Left ventricle myocardium inferior (tissue), 1 donor: Measurements from ENCODE around the gene LY6G5B. TPM values are rescaled to one million over a fixed set of nuclear protein-coding genes. Genes with fewer than 3 reads are reported as not detected.

Source experiments
- DNase-seq: peaks from one replicate; pipeline ENCODE4 v3.0.0-alpha.2; 2020
- H3K27ac ChIP-seq: fragments of 200-600 bp; replicated peaks from 2 replicates; pipeline ENCODE4 v1.8.0; 2021
- H3K27me3 ChIP-seq: fragments of 200-600 bp; 2 replicates; pipeline ENCODE4 v1.8.0; 2021; ENCODE audit warnings: low read depth
- H3K36me3 ChIP-seq: fragments of 200-600 bp; 2 replicates; pipeline ENCODE4 v1.8.0; 2021
- H3K4me1 ChIP-seq: fragments of 200-600 bp; 2 replicates; pipeline ENCODE4 v1.8.0; 2021
- H3K4me3 ChIP-seq: fragments of 200-600 bp; 2 replicates; pipeline ENCODE4 v1.8.0; 2021; ENCODE audit warnings: mild to moderate bottlenecking, moderate library complexity
- H3K9me3 ChIP-seq: fragments of 200-600 bp; replicated peaks from 2 replicates; pipeline ENCODE4 v1.8.0; 2021
- CTCF ChIP-seq: fragments of 200-600 bp; IDR thresholded peaks from 2 replicates; pipeline ENCODE4 v1.8.0; 2021; ENCODE audit warnings: antibody characterized with exemption, mild to moderate bottlenecking, borderline replicate concordance
- intact Hi-C: fragments of 100-400 bp; cut with micrococcal nuclease; formaldehyde crosslinking; loops from one replicate; pipeline ENCODE4 v1.11.0; 2022
- total RNA-seq: library from RNA; stranded (reverse); fragmentation: NEBNext Ultra II Directional; extraction: Animal tissue kit (Norgen Biotek cat#: 25700); gene quantifications from one replicate; pipeline ENCODE4 v1.2.1, GENCODE V29; 2021
- donor health status: DM: no; HTN: yes; CAD: no; lungs with severe emphysema.

The LY6G5B gene
- total RNA-seq, 1 donor from 2014 or later = 4.4 TPM

GRCh38 chr6:31641370-31641769 is 28.4 kb upstream of the LY6G5B start:
- intact Hi-C loops = no loop called here
- no peaks in the 10 kb centered on the region for H3K4me1 ChIP-seq
- H3K36me3 ChIP-seq = peaks cover 98% of the 10 kb centered on the region
- H3K4me3 ChIP-seq = no peak overlapping the region
- H3K27me3 ChIP-seq = no peaks in the 10 kb centered on the region
- DNase-seq = no peak
- no peak overlapping the region for H3K27ac ChIP-seq
- H3K9me3 ChIP-seq = no peaks in the 10 kb centered on the region
- TF ChIP-seq CTCF = no peak

GRCh38 chr6:31642798-31643570 is 26.8 kb upstream of the LY6G5B start:
- intact Hi-C loops = no loop called here
- DNase-seq = no peak
- H3K27me3 ChIP-seq = no peaks in the 10 kb centered on the region

GRCh38 chr6:31643818-31644454 is 25.8 kb upstream of the LY6G5B start:
- peaks cover 100% of the 10 kb centered on the region for H3K36me3 ChIP-seq
- no peak for TF ChIP-seq CTCF
- no peaks in the 10 kb centered on the region for H3K27me3 ChIP-seq
- no peak overlapping the region for H3K27ac ChIP-seq
- intact Hi-C loops = no loop called here
- no peaks in the 10 kb centered on the region for H3K9me3 ChIP-seq
- no peak overlapping the region for H3K4me3 ChIP-seq
- H3K4me1 ChIP-seq = no peaks in the 10 kb centered on the region
- DNase-seq = no peak

More at GRCh38 chr6:31642798-31643570, 26.8 kb upstream of the LY6G5B start:
- H3K9me3 ChIP-seq = no peaks in the 10 kb centered on the region
- H3K4me3 ChIP-seq = no peak overlapping the region
- peaks cover 100% of the 10 kb centered on the region for H3K36me3 ChIP-seq
- H3K27ac ChIP-seq = no peak overlapping the region
- TF ChIP-seq CTCF = no peak
- no peaks in the 10 kb centered on the region for H3K4me1 ChIP-seq

DNA sequence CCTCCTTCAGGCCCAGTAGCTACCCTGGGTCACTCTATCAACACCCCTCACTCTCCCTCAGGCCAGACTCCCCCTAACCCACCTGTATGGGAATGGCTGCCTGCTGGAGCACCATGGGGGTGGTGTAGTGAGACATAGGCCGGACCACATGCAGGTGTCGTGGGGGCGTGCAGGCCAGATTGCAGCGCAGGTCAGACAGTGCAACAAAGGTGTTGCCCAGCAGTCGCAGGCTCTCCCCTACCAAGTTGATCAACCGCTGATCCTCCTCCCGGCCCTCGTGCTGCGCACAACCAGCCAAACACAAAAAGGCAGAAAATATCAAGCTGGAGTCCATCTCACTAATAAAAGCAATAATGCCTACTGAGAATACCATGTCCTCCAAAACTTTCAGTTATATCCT is 24.5 kb upstream of the LY6G5B start:
- H3K36me3 ChIP-seq = peaks cover 97% of the 10 kb centered on the region
- no peak for DNase-seq
- no peak overlapping the region for H3K27ac ChIP-seq
- H3K27me3 ChIP-seq = no peaks in the 10 kb centered on the region
- peaks cover 4% of the 10 kb centered on the region for H3K4me1 ChIP-seq
- TF ChIP-seq CTCF = no peak
- H3K9me3 ChIP-seq = no peaks in the 10 kb centered on the region
- no peak overlapping the region for H3K4me3 ChIP-seq
- intact Hi-C loops = no loop called here

DNA sequence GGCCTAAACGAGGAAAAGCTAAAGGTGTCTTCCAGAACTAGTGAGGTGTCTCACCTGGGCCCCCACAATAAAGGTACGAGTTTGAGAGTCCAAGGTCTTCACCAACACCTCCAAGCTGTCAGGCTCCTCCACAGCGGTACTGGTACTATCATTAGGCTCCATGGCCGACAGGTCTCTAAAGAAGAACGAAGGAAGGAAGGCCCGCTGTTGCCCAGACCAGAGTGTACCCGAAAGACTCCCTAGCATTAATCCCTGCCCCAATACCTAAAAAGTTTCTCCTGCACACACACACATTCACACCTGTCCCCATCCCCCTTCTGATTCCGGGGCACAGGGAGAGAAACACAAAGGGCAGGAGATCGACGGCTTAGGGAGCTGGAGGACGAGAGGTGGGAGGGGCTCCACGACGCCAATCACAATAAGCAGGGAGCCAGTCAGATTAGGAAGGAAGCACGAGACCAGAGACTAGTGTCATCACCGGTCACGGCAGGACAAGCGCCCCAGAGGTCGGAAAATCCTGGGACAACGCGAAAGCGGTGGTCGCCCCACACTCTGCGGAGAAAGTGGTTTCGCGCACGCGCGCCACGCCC is 18.1 kb upstream of the LY6G5B start:
- Histone ChIP-seq H3K4me1 (peaks cover 31% of the 10 kb centered on the region), H3K36me3 (peaks cover 51% of the 10 kb centered on the region)

More for the DNA sequence above, 18.1 kb upstream of the LY6G5B start:
- Histone ChIP-seq H3K9me3 (no peaks in the 10 kb centered on the region), H3K4me3 (peak overlapping the region; percentile 77), H3K27me3 (no peaks in the 10 kb centered on the region), H3K27ac (peak overlapping the region; percentile 96)
- TF ChIP-seq CTCF = no peak
- DNase-seq = no peak
- intact Hi-C loops = no loop called here
